H9 (cell line): ENCODE results near the gene DLL3. TPM values are rescaled to one million over a fixed set of nuclear protein-coding genes. Genes with fewer than 3 reads are reported as not detected.

Experiments used
- DNase-seq: peaks from one replicate; pipeline ENCODE4 v3.0.0-alpha.2; 2017
- H2AFZ ChIP-seq: one replicate; pipeline ENCODE4 v1.6.1; 2013; ENCODE audit warnings: mild to moderate bottlenecking, low read length, control low read depth, moderate library complexity
- H2AK5ac ChIP-seq: 2 replicates; pipeline ENCODE4 v1.6.1; 2013; ENCODE audit warnings: low read length, control low read depth, mixed read lengths; ENCODE audit not compliant: insufficient read length
- H2BK120ac ChIP-seq: one replicate; pipeline ENCODE4 v1.6.1; 2013; ENCODE audit warnings: low read depth, mild to moderate bottlenecking, low read length, control low read depth, inconsistent platforms; ENCODE audit not compliant: poor library complexity, severe bottlenecking
- H2BK12ac ChIP-seq: 2 replicates; pipeline ENCODE4 v1.6.1; 2013; ENCODE audit warnings: low read length, control low read depth, mixed read lengths, low read depth; ENCODE audit not compliant: insufficient read length
- H2BK15ac ChIP-seq: 2 replicates; pipeline ENCODE4 v1.6.1; 2013; ENCODE audit warnings: low read depth, low read length, control low read depth
- H2BK20ac ChIP-seq: one replicate; pipeline ENCODE4 v1.6.1; 2013; ENCODE audit warnings: low read depth, mild to moderate bottlenecking, low read length, control low read depth, inconsistent platforms; ENCODE audit not compliant: poor library complexity, severe bottlenecking
- H2BK5ac ChIP-seq: 2 replicates; pipeline ENCODE4 v1.6.1; 2013; ENCODE audit warnings: low read length, control low read depth, mixed read lengths; ENCODE audit not compliant: insufficient read length
- H3K14ac ChIP-seq: 2 replicates; pipeline ENCODE4 v1.6.1; 2013; ENCODE audit warnings: low read length, control low read depth; ENCODE audit not compliant: insufficient read depth
- H3K18ac ChIP-seq: 2 replicates; pipeline ENCODE4 v1.6.1; 2013; ENCODE audit warnings: low read depth, mild to moderate bottlenecking, mixed read lengths, low read length, control low read depth; ENCODE audit not compliant: insufficient read length
- H3K23ac ChIP-seq: 2 replicates; pipeline ENCODE4 v1.6.1; 2013; ENCODE audit warnings: low read length, control low read depth, mixed read lengths, low read depth; ENCODE audit not compliant: insufficient read length
- H3K23me2 ChIP-seq: 2 replicates; pipeline ENCODE4 v1.6.1; 2013; ENCODE audit warnings: low read depth, mild to moderate bottlenecking, mixed read lengths, low read length, control low read depth; ENCODE audit not compliant: insufficient read length, poor library complexity, severe bottlenecking
- H3K27ac ChIP-seq: 2 replicates; pipeline ENCODE4 v1.5.1; 2013; ENCODE audit warnings: low read length, control low read depth, mixed read lengths, low read depth; ENCODE audit not compliant: insufficient read length
- H3K27me3 ChIP-seq: 2 replicates; pipeline ENCODE4 v1.6.1; 2013; ENCODE audit warnings: low read length, control low read depth, inconsistent platforms; ENCODE audit not compliant: insufficient read depth
- H3K4ac ChIP-seq: 2 replicates; pipeline ENCODE4 v1.6.1; 2013; ENCODE audit warnings: low read depth, mild to moderate bottlenecking, control low read depth, inconsistent platforms, low read length, moderate library complexity
- H3K4me1 ChIP-seq: 2 replicates; pipeline ENCODE4 v1.6.1; 2013; ENCODE audit warnings: low read length, control low read depth, inconsistent platforms; ENCODE audit not compliant: insufficient read depth
- H3K4me2 ChIP-seq: 2 replicates; pipeline ENCODE4 v1.6.1; 2013; ENCODE audit warnings: low read length, control low read depth, mixed read lengths; ENCODE audit not compliant: insufficient read length, insufficient read depth
- H3K56ac ChIP-seq: 2 replicates; pipeline ENCODE4 v1.6.1; 2013; ENCODE audit warnings: low read depth, mild to moderate bottlenecking, mixed read lengths, low read length, control low read depth; ENCODE audit not compliant: insufficient read length
- H3K79me1 ChIP-seq: 2 replicates; pipeline ENCODE4 v1.6.1; 2013; ENCODE audit warnings: low read depth, mild to moderate bottlenecking, moderate library complexity, low read length, control low read depth, inconsistent platforms; ENCODE audit not compliant: insufficient read depth, poor library complexity, severe bottlenecking
- H3K79me2 ChIP-seq: 2 replicates; pipeline ENCODE4 v1.6.1; 2013; ENCODE audit warnings: low read length, control low read depth, inconsistent platforms; ENCODE audit not compliant: insufficient read depth
- H3K9ac ChIP-seq: 2 replicates; pipeline ENCODE4 v1.6.1; 2013; ENCODE audit warnings: low read length, control low read depth, mixed read lengths; ENCODE audit not compliant: insufficient read length; ENCODE audit errors: extremely low read depth
- H3K9me3 ChIP-seq: one replicate; pipeline ENCODE4 v1.6.1; 2013; ENCODE audit warnings: low read depth, low read length, inconsistent platforms; ENCODE audit not compliant: control insufficient read depth
- H3T11ph ChIP-seq: one replicate; pipeline ENCODE4 v1.6.1; 2013; ENCODE audit warnings: mild to moderate bottlenecking, low read length, control low read depth, inconsistent platforms
- H4K20me1 ChIP-seq: one replicate; pipeline ENCODE4 v1.6.1; 2013; ENCODE audit not compliant: control insufficient read depth, insufficient read length, insufficient read depth
- H4K5ac ChIP-seq: 2 replicates; pipeline ENCODE4 v1.6.1; 2013; ENCODE audit warnings: low read depth, mild to moderate bottlenecking, mixed read lengths, low read length, control low read depth; ENCODE audit not compliant: insufficient read length
- H4K8ac ChIP-seq: replicated peaks from 2 replicates; pipeline ENCODE4 v1.6.1; 2013; ENCODE audit warnings: low read length, control low read depth, mixed read lengths, low read depth; ENCODE audit not compliant: insufficient read length
- H4K91ac ChIP-seq: 2 replicates; pipeline ENCODE4 v1.6.1; 2013; ENCODE audit warnings: low read depth, mild to moderate bottlenecking, moderate library complexity, mixed read lengths, low read length, control low read depth; ENCODE audit not compliant: insufficient read length
- H3K27ac Mint-ChIP-seq, 3 experiments: 2 replicates in 2 of 3; 3 replicates in 1 of 3; pipeline ENCODE4 v1.8.0; 2020 to 2021; ENCODE audit warnings: mixed read lengths in 3 of 3, mild to moderate bottlenecking in 1 of 3, moderate library complexity in 1 of 3
- H3K27me3 Mint-ChIP-seq: 2 replicates; pipeline ENCODE4 v1.8.0; 2021; ENCODE audit warnings: low read depth, mild to moderate bottlenecking, moderate library complexity, mixed read lengths
- H3K36me3 Mint-ChIP-seq, 3 experiments: 2 replicates in 2 of 3; 3 replicates in 1 of 3; pipeline ENCODE4 v1.8.0; 2020 to 2021; ENCODE audit warnings: low read depth in 3 of 3, mixed read lengths in 3 of 3; ENCODE audit not compliant: insufficient read depth in 1 of 3
- H3K4me1 Mint-ChIP-seq, 2 experiments: 2 replicates each; pipeline ENCODE4 v1.8.0; 2020; ENCODE audit warnings: mixed read lengths in 2 of 2
- H3K4me3 Mint-ChIP-seq, 2 experiments: 2 replicates in 1 of 2; 3 replicates in 1 of 2; pipeline ENCODE4 v1.8.0; 2020 to 2021; ENCODE audit warnings: mild to moderate bottlenecking in 2 of 2, mixed read lengths in 2 of 2, moderate library complexity in 1 of 2
- H3K9me3 Mint-ChIP-seq, 2 experiments: 2 replicates in 1 of 2; 3 replicates in 1 of 2; pipeline ENCODE4 v1.8.0; 2020; ENCODE audit warnings: mild to moderate bottlenecking in 2 of 2, mixed read lengths in 2 of 2, moderate library complexity in 1 of 2
- WGBS: extraction: QIAGEN DNeasy Blood & Tissue Kit; methylation state at CpG from one replicate; pipeline ENCODE4 v1.1.7; 2013; ENCODE audit warnings: missing lambda C conversion rate, low lambda C conversion rate, mixed read lengths; ENCODE audit not compliant: insufficient read length; ENCODE audit errors: extremely low coverage; 5-methylcytosine and 5-hydroxymethylcytosine counted together
- total RNA-seq: library from RNA; stranded (reverse); gene quantifications from 2 replicates; pipeline ENCODE4 v1.2.1, GENCODE V29; 2021
- TF ChIP-seq, protein P1 (sequence below): fragments of 200-600 bp; sonication (generic); conservative IDR thresholded peaks from 3 replicates; pipeline ENCODE4 v1.8.0; 2021; ENCODE audit warnings: antibody characterized with exemption, mild to moderate bottlenecking

The DLL3 gene
- total RNA-seq, 1 experiment from 2014 or later = 2.5 TPM

DNA sequence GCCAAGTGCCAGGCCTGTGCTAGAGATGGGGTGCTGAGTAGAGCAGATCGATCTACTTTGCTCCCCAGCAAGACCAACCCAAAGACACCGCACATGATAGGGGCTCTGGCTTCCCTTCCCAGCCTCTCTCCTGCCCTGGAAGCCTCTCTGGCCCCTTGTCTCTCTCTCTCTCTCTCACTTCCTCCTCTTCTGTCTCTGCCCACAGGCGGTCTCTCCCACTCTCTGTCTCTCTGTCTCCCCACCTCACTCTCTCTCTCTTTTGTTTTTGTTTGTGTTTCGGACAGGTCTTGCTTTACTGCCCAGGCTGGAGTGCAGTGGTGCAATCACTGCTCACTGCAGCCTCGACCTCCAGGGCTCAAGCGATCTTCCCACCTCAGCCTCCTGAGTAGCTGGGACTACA, 17.5 kb downstream of the DLL3 start:
- H2BK5ac ChIP-seq = no peak overlapping the region
- H3K4me1 ChIP-seq = peaks cover 3% of the 10 kb centered on the region; the same call in 1 of the 2 replicates
- no peak overlapping the region for H3T11ph ChIP-seq
- Mint-ChIP-seq H3K4me1 (peaks cover 26 to 27% of the 10 kb centered on the region in 2 experiments), H3K9me3 (no peaks in the 10 kb centered on the region; a peak in 1 of 5 replicates), H3K36me3 (peaks cover 12 to 20% (median 19%) of the 10 kb centered on the region in 3 experiments; a peak in 6 of 7 replicates), H3K27ac (peak overlapping the region in 2 of 3 experiments; percentile 86 to 93; a peak in 3 of 7 replicates), H3K27me3 (peaks cover 48% of the 10 kb centered on the region), H3K4me3 (peak overlapping the region; percentile 88 to 90)
- no peak overlapping the region for H2BK12ac ChIP-seq
- H3K4me2 ChIP-seq = peak overlapping the region; percentile 33
- H2BK120ac ChIP-seq = no peak overlapping the region
- no peak overlapping the region for H2BK15ac ChIP-seq
- peaks cover 4% of the 10 kb centered on the region for H3K79me1 ChIP-seq
- no peak overlapping the region for H3K56ac ChIP-seq
- H4K91ac ChIP-seq = no peak overlapping the region
- H3K4ac ChIP-seq = no peak overlapping the region
- H3K9ac ChIP-seq = peak overlapping the region; percentile 69
- no peak overlapping the region for H3K18ac ChIP-seq
- no peak overlapping the region for H3K27ac ChIP-seq
- H2AK5ac ChIP-seq = no peak overlapping the region
- no peak overlapping the region for H2AFZ ChIP-seq
- H4K8ac ChIP-seq = no peak overlapping the region
- no peak overlapping the region; the same call in 1 of the 2 replicates for H3K14ac ChIP-seq
- no peak overlapping the region for H2BK20ac ChIP-seq
- DNase-seq = peak; percentile 38
- H3K23ac ChIP-seq = no peak overlapping the region
- H4K5ac ChIP-seq = no peak overlapping the region
- H3K9me3 ChIP-seq = no peaks in the 10 kb centered on the region
- WGBS = no CpG with 5 or more reads among the region's 6 CpGs
- peaks cover 10% of the 10 kb centered on the region for H3K23me2 ChIP-seq
- no peaks in the 10 kb centered on the region for H3K27me3 ChIP-seq
- H3K79me2 ChIP-seq = no peaks in the 10 kb centered on the region; the same call in 1 of the 2 replicates
- TF ChIP-seq, protein P1, sequence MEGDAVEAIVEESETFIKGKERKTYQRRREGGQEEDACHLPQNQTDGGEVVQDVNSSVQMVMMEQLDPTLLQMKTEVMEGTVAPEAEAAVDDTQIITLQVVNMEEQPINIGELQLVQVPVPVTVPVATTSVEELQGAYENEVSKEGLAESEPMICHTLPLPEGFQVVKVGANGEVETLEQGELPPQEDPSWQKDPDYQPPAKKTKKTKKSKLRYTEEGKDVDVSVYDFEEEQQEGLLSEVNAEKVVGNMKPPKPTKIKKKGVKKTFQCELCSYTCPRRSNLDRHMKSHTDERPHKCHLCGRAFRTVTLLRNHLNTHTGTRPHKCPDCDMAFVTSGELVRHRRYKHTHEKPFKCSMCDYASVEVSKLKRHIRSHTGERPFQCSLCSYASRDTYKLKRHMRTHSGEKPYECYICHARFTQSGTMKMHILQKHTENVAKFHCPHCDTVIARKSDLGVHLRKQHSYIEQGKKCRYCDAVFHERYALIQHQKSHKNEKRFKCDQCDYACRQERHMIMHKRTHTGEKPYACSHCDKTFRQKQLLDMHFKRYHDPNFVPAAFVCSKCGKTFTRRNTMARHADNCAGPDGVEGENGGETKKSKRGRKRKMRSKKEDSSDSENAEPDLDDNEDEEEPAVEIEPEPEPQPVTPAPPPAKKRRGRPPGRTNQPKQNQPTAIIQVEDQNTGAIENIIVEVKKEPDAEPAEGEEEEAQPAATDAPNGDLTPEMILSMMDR = no peak
- no peaks in the 10 kb centered on the region for H4K20me1 ChIP-seq
